HG03175 (cell line): Measurements from ENCODE around the gene ANKRD11.

Experiments
- ATAC-seq: cut with Tn5 transposase; IDR thresholded peaks from one replicate; pipeline ENCODE4 v1.9.1; 2021; ENCODE audit warnings: mild to moderate bottlenecking, moderate library complexity; ENCODE audit not compliant: unreplicated experiment

Gene ANKRD11

GRCh38 chr16:89354325-89354724 is 136.0 kb downstream of the ANKRD11 start:
- ATAC-seq = no peak

- no peak for ATAC-seq
Observed at GRCh38 chr16:89352091-89352681, 138.2 kb downstream of the ANKRD11 start.

GRCh38 chr16:89351645-89352044 is 138.7 kb downstream of the ANKRD11 start:
- ATAC-seq = no peak

GRCh38 chr16:89350701-89351380 is 139.5 kb downstream of the ANKRD11 start:
- ATAC-seq = no peak

- ATAC-seq = no peak
Observed at GRCh38 chr16:89349947-89350633, 140.3 kb downstream of the ANKRD11 start.

GRCh38 chr16:89347807-89348206 is 142.6 kb downstream of the ANKRD11 start:
- no peak for ATAC-seq

- no peak for ATAC-seq
Observed at GRCh38 chr16:89346869-89347268, 143.5 kb downstream of the ANKRD11 start.

- no peak for ATAC-seq
Observed at GRCh38 chr16:89345642-89346150, 144.7 kb downstream of the ANKRD11 start.

- ATAC-seq = no peak
Observed at GRCh38 chr16:89344846-89345611, 145.3 kb downstream of the ANKRD11 start.

GRCh38 chr16:89344458-89344834 is 145.9 kb downstream of the ANKRD11 start:
- no peak for ATAC-seq

- no peak for ATAC-seq
Observed at GRCh38 chr16:89343501-89344457, 146.6 kb downstream of the ANKRD11 start.

- no peak for ATAC-seq
Observed at GRCh38 chr16:89341697-89342694, 148.4 kb downstream of the ANKRD11 start.

GRCh38 chr16:89341279-89341678 is 149.1 kb downstream of the ANKRD11 start:
- ATAC-seq = no peak

GRCh38 chr16:89338863-89339262 is 151.5 kb downstream of the ANKRD11 start:
- ATAC-seq = no peak

- ATAC-seq = no peak
Observed at GRCh38 chr16:89337965-89338364, 152.4 kb downstream of the ANKRD11 start.

GRCh38 chr16:89335803-89336485 is 154.4 kb downstream of the ANKRD11 start:
- no peak for ATAC-seq

GRCh38 chr16:89334988-89335802 is 155.2 kb downstream of the ANKRD11 start:
- ATAC-seq = no peak
